Urinary bladder (tissue), 4 donors: ENCODE data around the gene PCGF5. TPM values are rescaled to one million over a fixed set of nuclear protein-coding genes. Genes with fewer than 3 reads are reported as not detected.

ENCODE experiments used
- DNase-seq: peaks from one replicate; pipeline ENCODE4 v3.0.0-alpha.2; 2015; ENCODE audit errors: extremely low spot score
- H3K27ac ChIP-seq: one replicate; pipeline ENCODE4 v1.5.1; 2013; ENCODE audit warnings: low read depth, mild to moderate bottlenecking, moderate library complexity
- H3K36me3 ChIP-seq: one replicate; pipeline ENCODE4 v1.6.1; 2013; ENCODE audit warnings: mild to moderate bottlenecking, moderate library complexity; ENCODE audit not compliant: insufficient read depth
- H3K4me1 ChIP-seq: one replicate; pipeline ENCODE4 v1.6.1; 2013; ENCODE audit warnings: mild to moderate bottlenecking, moderate library complexity; ENCODE audit not compliant: insufficient read depth
- H3K4me3 ChIP-seq: one replicate; pipeline ENCODE4 v1.5.1; 2013; ENCODE audit warnings: low read depth, low read length
- WGBS: extraction: QIAGEN DNeasy Blood & Tissue Kit; methylation state at CpG from one replicate; pipeline ENCODE4 v1.1.7; 2013; 5-methylcytosine and 5-hydroxymethylcytosine counted together
- polyA plus RNA-seq: library from polyadenylated mRNA; stranded (reverse); fragments of 200-250 nt; gene quantifications from one replicate; pipeline ENCODE4 v1.2.3, GENCODE V29; 2013
- total RNA-seq: library from RNA; depleted of rRNA; stranded (reverse); fragments of >200 nt; gene quantifications from one replicate; pipeline ENCODE4 v1.2.3, GENCODE V29; 2014
- donor health status: healthy with polysubstance abuse.
- donor health status: healthy.

PCGF5 gene
- total and polyA plus RNA-seq, 2 donors = 20.3 to 51.2 TPM

- 54% methylated on average over 1 of the region's 1 CpG for WGBS
- DNase-seq = no peak
- Histone ChIP-seq H3K27ac (no peak overlapping the region), H3K4me1 (no peaks in the 10 kb centered on the region), H3K36me3 (no peaks in the 10 kb centered on the region), H3K4me3 (no peak overlapping the region)
These were observed 21.7 kb upstream of the PCGF5 start for GRCh38 chr10:91198781-91199180.

- Histone ChIP-seq H3K4me3 (no peak overlapping the region), H3K4me1 (no peaks in the 10 kb centered on the region), H3K36me3 (no peaks in the 10 kb centered on the region), H3K27ac (no peak overlapping the region)
- no peak for DNase-seq
- 79% methylated on average over 5 of the region's 5 CpGs for WGBS
These were observed 19.9 kb upstream of the PCGF5 start for GRCh38 chr10:91200314-91201212.

- no peak for DNase-seq
- Histone ChIP-seq H3K27ac (no peak overlapping the region), H3K36me3 (no peaks in the 10 kb centered on the region), H3K4me1 (peaks cover under 1% of the 10 kb centered on the region), H3K4me3 (no peak overlapping the region)
- WGBS = 70% methylated on average over 3 of the region's 3 CpGs
These were observed 19.1 kb upstream of the PCGF5 start for GRCh38 chr10:91201213-91201996.

- no peak overlapping the region for H3K4me3 ChIP-seq
- H3K27ac ChIP-seq = no peak overlapping the region
- no peaks in the 10 kb centered on the region for H3K36me3 ChIP-seq
- no peak for DNase-seq
- H3K4me1 ChIP-seq = peaks cover 2% of the 10 kb centered on the region
- 0% methylated on average over 1 of the region's 1 CpG for WGBS
These were observed 14.0 kb upstream of the PCGF5 start for GRCh38 chr10:91206427-91206826.

- no peak for DNase-seq
- Histone ChIP-seq H3K4me3 (no peak overlapping the region), H3K27ac (no peak overlapping the region), H3K36me3 (no peaks in the 10 kb centered on the region), H3K4me1 (peaks cover 2% of the 10 kb centered on the region)
- 81% methylated on average over 3 of the region's 3 CpGs for WGBS
These were observed 13.5 kb upstream of the PCGF5 start for GRCh38 chr10:91206837-91207474.

GRCh38 chr10:91208642-91209041, 11.8 kb upstream of the PCGF5 start:
- no peak for DNase-seq
- Histone ChIP-seq H3K4me1 (peaks cover 2% of the 10 kb centered on the region), H3K36me3 (no peaks in the 10 kb centered on the region), H3K4me3 (no peak overlapping the region), H3K27ac (no peak overlapping the region)

- Histone ChIP-seq H3K4me1 (peaks cover 2% of the 10 kb centered on the region), H3K36me3 (no peaks in the 10 kb centered on the region), H3K27ac (no peak overlapping the region), H3K4me3 (no peak overlapping the region)
- 91% methylated on average over 3 of the region's 3 CpGs for WGBS
- DNase-seq = no peak
These were observed 10.4 kb upstream of the PCGF5 start for GRCh38 chr10:91210014-91210413.

- H3K4me1 ChIP-seq = peaks cover 2% of the 10 kb centered on the region
- no peaks in the 10 kb centered on the region for H3K36me3 ChIP-seq
- H3K4me3 ChIP-seq = no peak overlapping the region
- no peak for DNase-seq
- no peak overlapping the region for H3K27ac ChIP-seq
These were observed 10.0 kb upstream of the PCGF5 start for GRCh38 chr10:91210435-91210834.

- no peaks in the 10 kb centered on the region for H3K4me1 ChIP-seq
- H3K27ac ChIP-seq = no peak overlapping the region
- no peak overlapping the region for H3K4me3 ChIP-seq
- WGBS = 70% methylated on average over 2 of the region's 2 CpGs
- no peak for DNase-seq
- H3K36me3 ChIP-seq = no peaks in the 10 kb centered on the region
These were observed 8.8 kb upstream of the PCGF5 start for GRCh38 chr10:91211675-91212074.

- WGBS = 96% methylated on average over 2 of the region's 2 CpGs
- Histone ChIP-seq H3K4me1 (no peaks in the 10 kb centered on the region), H3K36me3 (no peaks in the 10 kb centered on the region), H3K27ac (no peak overlapping the region), H3K4me3 (no peak overlapping the region)
- no peak for DNase-seq
These were observed 5.6 kb upstream of the PCGF5 start for GRCh38 chr10:91214911-91215310.

- WGBS = 91% methylated on average over 2 of the region's 2 CpGs
- Histone ChIP-seq H3K4me1 (no peaks in the 10 kb centered on the region), H3K36me3 (no peaks in the 10 kb centered on the region), H3K4me3 (no peak overlapping the region), H3K27ac (no peak overlapping the region)
- DNase-seq = no peak
These were observed 5.1 kb upstream of the PCGF5 start for GRCh38 chr10:91215384-91215783.

- DNase-seq = no peak
- Histone ChIP-seq H3K4me3 (peak overlapping the region; percentile 99), H3K4me1 (peaks cover 1% of the 10 kb centered on the region), H3K27ac (no peak overlapping the region), H3K36me3 (no peaks in the 10 kb centered on the region)
- WGBS = 35% methylated on average over 8 of the region's 8 CpGs
These were observed 881 bp upstream of the PCGF5 start for GRCh38 chr10:91219371-91220193.
